NCI-H524 treated with DMSO at 0.1 percent for 48 hours (cell line): ENCODE results near the gene CEBPB.
"Not testable (repeated sequence)": the region's sequence is repeated elsewhere in the genome, so short reads cannot be mapped to it uniquely, and the experiment has no call there.

Source experiments
- DNase-seq: peaks from one replicate; lab custom pipeline; 2025; lab: John Stamatoyannopoulos, UW

CEBPB gene

GRCh38 chr20:50193199-50193835 lies 2.7 kb downstream of the CEBPB start:
- no peak for DNase-seq

GRCh38 chr20:50193836-50194421 lies 3.3 kb downstream of the CEBPB start:
- DNase-seq, result no peak

- DNase-seq, result no peak
Measured at GRCh38 chr20:50194422-50194830, 3.8 kb downstream of the CEBPB start.

- DNase-seq, result no peak
Measured at GRCh38 chr20:50194831-50195523, 4.3 kb downstream of the CEBPB start.

GRCh38 chr20:50195524-50196120 lies 5.0 kb downstream of the CEBPB start:
- no peak for DNase-seq

- DNase-seq, result no peak
Measured at GRCh38 chr20:50196248-50196647, 5.6 kb downstream of the CEBPB start.

GRCh38 chr20:50196896-50197295 lies 6.3 kb downstream of the CEBPB start:
- DNase-seq, result no peak

GRCh38 chr20:50197463-50198179 lies 7.0 kb downstream of the CEBPB start:
- no peak for DNase-seq

GRCh38 chr20:50198180-50198666 lies 7.6 kb downstream of the CEBPB start:
- DNase-seq, result no peak

GRCh38 chr20:50198716-50199115 lies 8.1 kb downstream of the CEBPB start:
- no peak for DNase-seq

GRCh38 chr20:50199703-50200102 lies 9.1 kb downstream of the CEBPB start:
- no peak for DNase-seq

GRCh38 chr20:50200482-50201104 lies 10.0 kb downstream of the CEBPB start:
- DNase-seq, result no peak

GRCh38 chr20:50201710-50202109 lies 11.1 kb downstream of the CEBPB start:
- DNase-seq, result not testable (repeated sequence)

GRCh38 chr20:50202677-50203076 lies 12.0 kb downstream of the CEBPB start:
- DNase-seq, result no peak

- DNase-seq, result no peak
Measured at GRCh38 chr20:50203951-50204937, 13.6 kb downstream of the CEBPB start.

GRCh38 chr20:50207026-50207425 lies 16.4 kb downstream of the CEBPB start:
- DNase-seq, result no peak

- DNase-seq, result no peak
Measured at GRCh38 chr20:50208085-50208491, 17.5 kb downstream of the CEBPB start.

GRCh38 chr20:50208815-50209214 lies 18.2 kb downstream of the CEBPB start:
- not testable (repeated sequence) for DNase-seq

GRCh38 chr20:50210066-50210619 lies 19.5 kb downstream of the CEBPB start:
- DNase-seq, result no peak

GRCh38 chr20:50211091-50211490 lies 20.5 kb downstream of the CEBPB start:
- no peak for DNase-seq
